MM.1S (cell line): ENCODE results near the gene NAT8L.

Source experiments
- EZH2 ChIP-seq: fragments of 300-600 bp; sonication (generic); optimal IDR thresholded peaks from 2 replicates; pipeline ENCODE3; 2017; ENCODE audit warnings: low read depth, mild to moderate bottlenecking, antibody characterized with exemption, low read length, mixed read lengths
- EZH2phosphoT487 ChIP-seq: fragments of 300-600 bp; sonication (generic); IDR thresholded peaks from 2 replicates; pipeline ENCODE4 v1.6.1; 2018; ENCODE audit warnings: antibody characterized with exemption, low read length
- TF ChIP-seq, protein P1 (sequence below): fragments of 300-600 bp; sonication (generic); IDR thresholded peaks from 2 replicates; pipeline ENCODE4 v1.5.1; 2016; ENCODE audit warnings: antibody characterized with exemption, low read length, mixed read lengths

DNA sequence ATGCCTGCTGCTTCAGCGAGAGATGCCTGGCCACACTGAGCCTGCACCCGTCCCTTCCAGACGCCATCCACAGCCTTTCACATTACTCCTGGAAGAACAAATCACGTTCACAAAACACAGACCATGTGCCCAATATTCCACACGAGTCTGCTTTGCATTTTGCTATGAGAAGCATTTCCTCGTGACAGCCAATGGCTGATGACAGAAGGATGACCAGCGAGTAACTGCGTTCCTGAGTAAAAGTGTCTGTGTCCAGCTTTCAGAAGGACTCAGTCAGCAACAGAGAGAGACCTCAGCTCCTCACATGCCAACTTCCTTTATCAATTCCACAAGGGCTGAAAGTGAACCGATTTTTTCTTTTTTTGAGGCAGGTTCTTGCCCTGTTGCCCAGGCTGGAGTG, 19.5 kb downstream of the NAT8L start:
- TF ChIP-seq EZH2 (no peak), EZH2phosphoT487 (no peak)
- TF ChIP-seq, protein P1, sequence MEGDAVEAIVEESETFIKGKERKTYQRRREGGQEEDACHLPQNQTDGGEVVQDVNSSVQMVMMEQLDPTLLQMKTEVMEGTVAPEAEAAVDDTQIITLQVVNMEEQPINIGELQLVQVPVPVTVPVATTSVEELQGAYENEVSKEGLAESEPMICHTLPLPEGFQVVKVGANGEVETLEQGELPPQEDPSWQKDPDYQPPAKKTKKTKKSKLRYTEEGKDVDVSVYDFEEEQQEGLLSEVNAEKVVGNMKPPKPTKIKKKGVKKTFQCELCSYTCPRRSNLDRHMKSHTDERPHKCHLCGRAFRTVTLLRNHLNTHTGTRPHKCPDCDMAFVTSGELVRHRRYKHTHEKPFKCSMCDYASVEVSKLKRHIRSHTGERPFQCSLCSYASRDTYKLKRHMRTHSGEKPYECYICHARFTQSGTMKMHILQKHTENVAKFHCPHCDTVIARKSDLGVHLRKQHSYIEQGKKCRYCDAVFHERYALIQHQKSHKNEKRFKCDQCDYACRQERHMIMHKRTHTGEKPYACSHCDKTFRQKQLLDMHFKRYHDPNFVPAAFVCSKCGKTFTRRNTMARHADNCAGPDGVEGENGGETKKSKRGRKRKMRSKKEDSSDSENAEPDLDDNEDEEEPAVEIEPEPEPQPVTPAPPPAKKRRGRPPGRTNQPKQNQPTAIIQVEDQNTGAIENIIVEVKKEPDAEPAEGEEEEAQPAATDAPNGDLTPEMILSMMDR: no peak
